ENCODE data around the gene SARS1. TPM values are rescaled to one million over a fixed set of nuclear protein-coding genes. Genes with fewer than 3 reads are reported as not detected.

SARS1 gene
- total RNA-seq, 1 donor from 2014 or later: 87.7 TPM

DNA sequence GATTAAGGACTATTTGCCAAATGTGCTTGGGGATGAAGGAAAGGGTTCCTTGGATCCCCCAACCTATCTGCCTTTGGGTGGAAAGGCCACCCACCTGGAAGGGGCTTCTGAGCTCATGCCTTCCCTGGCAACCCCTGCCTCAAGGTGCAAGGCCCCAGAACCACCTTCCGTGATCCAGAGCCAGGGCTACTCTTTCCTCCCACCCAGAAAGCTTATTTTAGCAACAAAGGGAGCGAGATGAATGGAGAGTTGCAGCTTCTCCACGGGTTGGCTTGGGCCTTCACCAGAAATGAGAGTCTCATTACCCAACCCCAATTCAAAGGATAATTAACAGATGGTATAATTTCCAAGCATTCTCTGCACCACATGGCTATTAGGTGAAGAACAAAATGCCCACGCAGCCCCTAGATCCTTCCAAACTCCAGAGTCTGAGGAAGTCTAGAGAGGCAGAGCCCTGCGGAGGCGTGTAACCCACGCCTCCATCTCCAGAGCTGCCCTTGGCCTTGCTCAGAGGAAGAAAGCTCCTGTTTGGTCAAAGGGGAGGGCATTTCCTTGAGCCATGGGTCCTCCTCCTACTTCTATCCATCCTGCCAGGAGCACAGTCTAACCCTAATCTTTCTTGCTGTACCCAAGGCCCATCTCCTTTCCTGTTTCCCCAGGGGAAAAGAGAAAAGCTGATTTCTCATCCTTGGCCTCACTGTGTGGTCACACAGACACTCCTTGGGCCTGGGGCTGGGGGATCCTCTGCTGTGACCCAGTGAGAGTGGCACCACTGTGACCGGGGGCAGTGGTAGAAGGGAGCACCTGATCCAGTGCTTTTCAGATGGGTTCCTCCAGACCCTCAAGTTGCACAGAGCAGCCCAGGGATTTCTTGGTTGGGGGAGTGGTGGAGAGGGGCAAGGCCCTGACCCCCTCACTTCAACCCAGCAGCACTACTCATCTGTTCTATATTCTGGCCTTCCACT is 34.0 kb downstream of the SARS1 start:
- Histone ChIP-seq H3K27ac (ENCODE audit: low read depth, low read length) (no peak overlapping the region), H3K4me3 (ENCODE audit: low read length in 3 of 3) (no peak overlapping the region), H3K9ac (ENCODE audit: low read depth in 1 of 3, low read length in 3 of 3) (no peak overlapping the region), H3K36me3 (ENCODE audit: control insufficient read depth in 3 of 3, insufficient read depth in 3 of 3, low read length in 3 of 3) (peaks cover 0 to 2% (median 0%) of the 10 kb centered on the region in 3 donors), H3K27me3 (ENCODE audit: control insufficient read depth in 3 of 3, insufficient read depth in 3 of 3, low read length in 3 of 3) (peaks cover 0 to 3% (median 0%) of the 10 kb centered on the region in 3 donors), H3K4me1 (ENCODE audit: control insufficient read depth in 3 of 3, insufficient read depth in 3 of 3, low read length in 3 of 3) (peaks cover 18 to 34% (median 19%) of the 10 kb centered on the region in 3 donors), H3K9me3 (ENCODE audit: control insufficient read depth in 3 of 3, low read length in 3 of 3) (no peaks in the 10 kb centered on the region)

DNA sequence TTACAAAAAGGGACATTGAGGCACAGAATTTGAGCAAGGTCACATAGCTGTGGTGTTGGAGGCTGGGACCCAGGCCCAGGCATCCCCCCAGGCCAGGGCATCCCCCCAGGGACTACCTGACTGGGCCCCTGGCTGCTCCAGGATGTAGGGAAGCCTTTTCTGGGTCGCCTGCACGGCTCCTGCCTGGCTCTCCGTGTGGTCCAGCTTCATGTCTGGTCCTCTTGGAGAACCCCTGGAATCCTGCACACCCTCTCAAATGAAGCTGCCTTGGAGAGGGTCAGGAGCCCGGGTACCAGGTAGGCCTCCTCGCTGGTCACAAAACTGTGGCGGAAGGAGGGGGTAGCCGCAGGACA is 34.7 kb downstream of the SARS1 start:
- no peak overlapping the region for H3K27ac ChIP-seq (ENCODE audit: low read depth, low read length)
- H3K36me3 ChIP-seq (ENCODE audit: control insufficient read depth in 3 of 3, insufficient read depth in 3 of 3, low read length in 3 of 3): peaks cover 0 to 2% (median 0%) of the 10 kb centered on the region in 3 donors
- no peaks in the 10 kb centered on the region for H3K9me3 ChIP-seq (ENCODE audit: control insufficient read depth in 3 of 3, low read length in 3 of 3)

DNA sequence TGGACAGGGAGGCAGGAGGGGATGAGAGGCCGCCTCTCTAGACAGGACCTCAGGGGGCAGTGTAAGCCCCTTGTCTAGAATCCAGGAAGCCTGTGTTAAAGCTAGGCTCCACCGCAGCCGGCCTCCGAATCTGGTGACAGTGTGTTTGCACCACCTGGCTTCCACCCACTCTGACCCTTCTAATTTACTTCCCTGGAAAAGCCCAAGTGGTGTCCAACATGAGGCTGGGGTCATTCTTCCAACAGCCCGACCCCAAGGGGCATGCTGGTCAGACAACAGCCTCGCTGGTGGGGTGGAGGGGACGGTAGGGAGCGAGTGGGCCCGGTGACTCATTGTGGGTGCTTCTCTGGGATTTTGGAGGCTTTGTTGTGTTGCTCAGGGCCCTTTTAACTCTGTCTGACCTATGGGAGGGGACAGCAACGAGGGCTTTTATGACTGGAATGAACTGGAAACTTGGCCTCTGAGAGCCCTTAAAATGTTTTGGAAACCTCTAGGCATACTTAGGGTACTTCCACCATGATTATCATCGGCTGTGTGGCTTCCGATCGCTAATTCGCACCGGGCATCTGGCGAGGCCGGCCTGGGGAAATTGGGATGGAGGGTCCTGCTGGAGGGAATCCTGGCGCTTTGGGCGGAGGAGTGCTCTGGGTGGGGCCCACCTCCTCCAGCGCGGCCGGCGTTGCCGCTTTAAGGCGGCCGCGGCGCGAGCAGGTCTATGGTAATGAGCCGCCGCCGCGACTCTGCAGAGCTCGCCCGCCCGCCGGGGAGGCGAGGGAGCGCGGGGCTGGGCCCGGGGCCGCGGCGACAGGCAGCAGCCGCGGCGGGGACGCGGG is 35.3 kb downstream of the SARS1 start, which contains the start of gene CELSR2:
TSS of gene CELSR2 (plus strand) at position 743 of the 833 bp plus-strand sequence. CDS start 541 bp downstream, outside the sequence.
- Histone ChIP-seq H3K27ac (ENCODE audit: low read depth, low read length) (no peak within 1 kb of the TSS), H3K36me3 (ENCODE audit: control insufficient read depth in 3 of 3, insufficient read depth in 3 of 3, low read length in 3 of 3) (peaks cover 0 to 2% (median 0%) of the 10 kb centered on the region in 3 donors), H3K9ac (ENCODE audit: low read depth in 1 of 3, low read length in 3 of 3) (peak within 1 kb of the TSS; percentile 4 to 69 (median 50)), H3K27me3 (ENCODE audit: control insufficient read depth in 3 of 3, insufficient read depth in 3 of 3, low read length in 3 of 3) (peaks cover 0 to 3% (median 0%) of the 10 kb centered on the region in 3 donors), H3K9me3 (ENCODE audit: control insufficient read depth in 3 of 3, low read length in 3 of 3) (no peaks in the 10 kb centered on the region), H3K4me1 (ENCODE audit: control insufficient read depth in 3 of 3, insufficient read depth in 3 of 3, low read length in 3 of 3) (peaks cover 24 to 44% (median 29%) of the 10 kb centered on the region in 3 donors), H3K4me3 (ENCODE audit: low read length in 3 of 3) (peak within 1 kb of the TSS; percentile 55 to 65 (median 57))

More for the DNA sequence above, 34.7 kb downstream of the SARS1 start:
- no peak overlapping the region for H3K4me3 ChIP-seq (ENCODE audit: low read length in 3 of 3)
- H3K9ac ChIP-seq (ENCODE audit: low read depth in 1 of 3, low read length in 3 of 3): no peak overlapping the region
- peaks cover 0 to 3% (median 0%) of the 10 kb centered on the region in 3 donors for H3K27me3 ChIP-seq (ENCODE audit: control insufficient read depth in 3 of 3, insufficient read depth in 3 of 3, low read length in 3 of 3)
- H3K4me1 ChIP-seq (ENCODE audit: control insufficient read depth in 3 of 3, insufficient read depth in 3 of 3, low read length in 3 of 3): peaks cover 20 to 39% (median 23%) of the 10 kb centered on the region in 3 donors

DNA sequence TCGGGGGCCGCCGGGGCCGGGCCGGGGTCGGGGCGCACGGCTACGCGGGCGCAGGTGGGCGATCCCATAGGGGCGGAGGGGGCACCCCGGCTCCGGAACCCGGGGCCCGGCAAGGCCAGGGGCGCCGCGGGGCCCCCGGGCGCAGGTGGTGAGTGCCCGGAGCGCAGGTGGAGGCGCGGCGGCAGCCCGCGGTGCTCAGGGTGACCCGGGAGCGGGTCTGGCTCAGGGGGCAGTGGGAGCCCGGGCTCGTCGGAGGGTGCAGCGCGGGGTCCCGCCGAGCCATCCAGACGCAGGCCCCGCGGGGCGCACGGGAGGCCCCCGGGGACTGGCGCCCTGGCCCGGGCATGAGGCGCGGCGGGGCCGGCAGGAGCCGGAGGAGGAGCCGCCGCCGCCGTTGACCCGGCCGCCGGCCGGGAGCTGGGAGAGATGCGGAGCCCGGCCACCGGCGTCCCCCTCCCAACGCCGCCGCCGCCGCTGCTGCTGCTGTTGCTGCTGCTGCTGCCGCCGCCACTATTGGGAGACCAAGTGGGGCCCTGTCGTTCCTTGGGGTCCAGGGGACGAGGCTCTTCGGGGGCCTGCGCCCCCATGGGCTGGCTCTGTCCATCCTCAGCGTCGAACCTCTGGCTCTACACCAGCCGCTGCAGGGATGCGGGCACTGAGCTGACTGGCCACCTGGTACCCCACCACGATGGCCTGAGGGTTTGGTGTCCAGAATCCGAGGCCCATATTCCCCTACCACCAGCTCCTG is 36.1 kb downstream of the SARS1 start:
- peak overlapping the region; percentile 4 to 68 (median 50) for H3K9ac ChIP-seq (ENCODE audit: low read depth in 1 of 3, low read length in 3 of 3)
- H3K9me3 ChIP-seq (ENCODE audit: control insufficient read depth in 3 of 3, low read length in 3 of 3): no peaks in the 10 kb centered on the region
- H3K4me3 ChIP-seq (ENCODE audit: low read length in 3 of 3): peak overlapping the region; percentile 48 to 65 (median 57)
- peaks cover 0 to 3% (median 0%) of the 10 kb centered on the region in 3 donors for H3K27me3 ChIP-seq (ENCODE audit: control insufficient read depth in 3 of 3, insufficient read depth in 3 of 3, low read length in 3 of 3)
- H3K4me1 ChIP-seq (ENCODE audit: control insufficient read depth in 3 of 3, insufficient read depth in 3 of 3, low read length in 3 of 3): peaks cover 25 to 44% (median 32%) of the 10 kb centered on the region in 3 donors
- H3K36me3 ChIP-seq (ENCODE audit: control insufficient read depth in 3 of 3, insufficient read depth in 3 of 3, low read length in 3 of 3): peaks cover 0 to 2% (median 0%) of the 10 kb centered on the region in 3 donors
- no peak overlapping the region for H3K27ac ChIP-seq (ENCODE audit: low read depth, low read length)

DNA sequence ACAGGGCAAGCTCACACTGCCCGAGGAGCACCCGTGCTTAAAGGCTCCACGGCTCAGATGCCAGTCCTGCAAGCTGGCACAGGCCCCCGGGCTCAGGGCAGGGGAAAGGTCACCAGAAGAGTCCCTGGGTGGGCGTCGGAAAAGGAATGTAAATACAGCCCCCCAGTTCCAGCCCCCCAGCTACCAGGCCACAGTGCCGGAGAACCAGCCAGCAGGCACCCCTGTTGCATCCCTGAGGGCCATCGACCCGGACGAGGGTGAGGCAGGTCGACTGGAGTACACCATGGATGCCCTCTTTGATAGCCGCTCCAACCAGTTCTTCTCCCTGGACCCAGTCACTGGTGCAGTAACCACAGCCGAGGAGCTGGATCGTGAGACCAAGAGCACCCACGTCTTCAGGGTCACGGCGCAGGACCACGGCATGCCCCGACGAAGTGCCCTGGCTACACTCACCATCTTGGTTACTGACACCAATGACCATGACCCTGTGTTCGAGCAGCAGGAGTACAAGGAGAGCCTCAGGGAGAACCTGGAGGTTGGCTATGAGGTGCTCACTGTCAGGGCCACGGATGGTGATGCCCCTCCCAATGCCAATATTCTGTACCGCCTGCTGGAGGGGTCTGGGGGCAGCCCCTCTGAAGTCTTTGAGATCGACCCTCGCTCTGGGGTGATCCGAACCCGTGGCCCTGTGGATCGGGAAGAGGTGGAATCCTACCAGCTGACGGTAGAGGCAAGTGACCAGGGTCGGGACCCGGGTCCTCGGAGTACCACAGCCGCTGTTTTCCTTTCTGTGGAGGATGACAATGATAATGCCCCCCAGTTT is 36.9 kb downstream of the SARS1 start:
- Histone ChIP-seq H3K27ac (ENCODE audit: low read depth, low read length) (no peak overlapping the region), H3K4me1 (ENCODE audit: control insufficient read depth in 3 of 3, insufficient read depth in 3 of 3, low read length in 3 of 3) (peaks cover 32 to 50% (median 39%) of the 10 kb centered on the region in 3 donors), H3K36me3 (ENCODE audit: control insufficient read depth in 3 of 3, insufficient read depth in 3 of 3, low read length in 3 of 3) (peaks cover 0 to 2% (median 0%) of the 10 kb centered on the region in 3 donors), H3K4me3 (ENCODE audit: low read length in 3 of 3) (peak overlapping the region; percentile 48 to 60 (median 57)), H3K27me3 (ENCODE audit: control insufficient read depth in 3 of 3, insufficient read depth in 3 of 3, low read length in 3 of 3) (peaks cover 0 to 3% (median 0%) of the 10 kb centered on the region in 3 donors), H3K9ac (ENCODE audit: low read depth in 1 of 3, low read length in 3 of 3) (peak overlapping the region; percentile 4 to 68 (median 50)), H3K9me3 (ENCODE audit: control insufficient read depth in 3 of 3, low read length in 3 of 3) (no peaks in the 10 kb centered on the region)

DNA sequence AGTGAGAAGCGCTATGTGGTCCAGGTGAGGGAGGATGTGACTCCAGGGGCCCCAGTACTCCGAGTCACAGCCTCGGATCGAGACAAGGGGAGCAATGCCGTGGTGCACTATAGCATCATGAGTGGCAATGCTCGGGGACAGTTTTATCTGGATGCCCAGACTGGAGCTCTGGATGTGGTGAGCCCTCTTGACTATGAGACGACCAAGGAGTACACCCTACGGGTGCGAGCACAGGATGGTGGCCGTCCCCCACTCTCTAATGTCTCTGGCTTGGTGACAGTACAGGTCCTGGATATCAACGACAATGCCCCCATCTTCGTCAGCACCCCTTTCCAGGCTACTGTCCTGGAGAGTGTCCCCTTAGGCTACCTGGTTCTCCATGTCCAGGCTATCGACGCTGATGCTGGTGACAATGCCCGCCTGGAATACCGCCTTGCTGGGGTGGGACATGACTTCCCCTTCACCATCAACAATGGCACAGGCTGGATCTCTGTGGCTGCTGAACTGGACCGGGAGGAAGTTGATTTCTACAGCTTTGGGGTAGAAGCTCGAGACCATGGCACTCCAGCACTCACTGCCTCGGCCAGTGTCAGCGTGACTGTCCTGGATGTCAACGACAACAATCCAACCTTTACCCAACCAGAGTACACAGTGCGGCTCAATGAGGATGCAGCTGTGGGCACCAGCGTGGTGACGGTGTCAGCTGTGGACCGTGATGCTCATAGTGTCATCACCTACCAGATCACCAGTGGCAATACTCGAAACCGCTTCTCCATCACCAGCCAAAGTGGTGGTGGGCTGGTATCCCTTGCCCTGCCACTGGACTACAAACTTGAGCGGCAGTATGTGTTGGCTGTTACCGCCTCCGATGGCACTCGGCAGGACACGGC is 37.8 kb downstream of the SARS1 start:
- H3K9me3 ChIP-seq (ENCODE audit: control insufficient read depth in 3 of 3, low read length in 3 of 3): no peaks in the 10 kb centered on the region
- no peak overlapping the region for H3K4me3 ChIP-seq (ENCODE audit: low read length in 3 of 3)
- no peak overlapping the region for H3K27ac ChIP-seq (ENCODE audit: low read depth, low read length)
- H3K4me1 ChIP-seq (ENCODE audit: control insufficient read depth in 3 of 3, insufficient read depth in 3 of 3, low read length in 3 of 3): peaks cover 32 to 57% (median 37%) of the 10 kb centered on the region in 3 donors
- peaks cover 0 to 2% (median 0%) of the 10 kb centered on the region in 3 donors for H3K36me3 ChIP-seq (ENCODE audit: control insufficient read depth in 3 of 3, insufficient read depth in 3 of 3, low read length in 3 of 3)
- peaks cover 0 to 3% (median 0%) of the 10 kb centered on the region in 3 donors for H3K27me3 ChIP-seq (ENCODE audit: control insufficient read depth in 3 of 3, insufficient read depth in 3 of 3, low read length in 3 of 3)
- no peak overlapping the region for H3K9ac ChIP-seq (ENCODE audit: low read depth in 1 of 3, low read length in 3 of 3)

DNA sequence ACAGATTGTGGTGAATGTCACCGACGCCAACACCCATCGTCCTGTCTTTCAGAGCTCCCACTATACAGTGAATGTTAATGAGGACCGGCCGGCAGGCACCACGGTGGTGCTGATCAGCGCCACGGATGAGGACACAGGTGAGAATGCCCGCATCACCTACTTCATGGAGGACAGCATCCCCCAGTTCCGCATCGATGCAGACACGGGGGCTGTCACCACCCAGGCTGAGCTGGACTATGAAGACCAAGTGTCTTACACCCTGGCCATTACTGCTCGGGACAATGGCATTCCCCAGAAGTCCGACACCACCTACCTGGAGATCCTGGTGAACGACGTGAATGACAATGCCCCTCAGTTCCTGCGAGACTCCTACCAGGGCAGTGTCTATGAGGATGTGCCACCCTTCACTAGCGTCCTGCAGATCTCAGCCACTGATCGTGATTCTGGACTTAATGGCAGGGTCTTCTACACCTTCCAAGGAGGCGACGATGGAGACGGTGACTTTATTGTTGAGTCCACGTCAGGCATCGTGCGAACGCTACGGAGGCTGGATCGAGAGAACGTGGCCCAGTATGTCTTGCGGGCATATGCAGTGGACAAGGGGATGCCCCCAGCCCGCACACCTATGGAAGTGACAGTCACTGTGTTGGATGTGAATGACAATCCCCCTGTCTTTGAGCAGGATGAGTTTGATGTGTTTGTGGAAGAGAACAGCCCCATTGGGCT is 38.6 kb downstream of the SARS1 start:
- Histone ChIP-seq H3K9ac (ENCODE audit: low read depth in 1 of 3, low read length in 3 of 3) (no peak overlapping the region), H3K36me3 (ENCODE audit: control insufficient read depth in 3 of 3, insufficient read depth in 3 of 3, low read length in 3 of 3) (peaks cover 0 to 2% (median 0%) of the 10 kb centered on the region in 3 donors), H3K4me1 (ENCODE audit: control insufficient read depth in 3 of 3, insufficient read depth in 3 of 3, low read length in 3 of 3) (peaks cover 32 to 57% (median 37%) of the 10 kb centered on the region in 3 donors), H3K27ac (ENCODE audit: low read depth, low read length) (no peak overlapping the region), H3K27me3 (ENCODE audit: control insufficient read depth in 3 of 3, insufficient read depth in 3 of 3, low read length in 3 of 3) (peaks cover 0 to 3% (median 0%) of the 10 kb centered on the region in 3 donors), H3K9me3 (ENCODE audit: control insufficient read depth in 3 of 3, low read length in 3 of 3) (no peaks in the 10 kb centered on the region), H3K4me3 (ENCODE audit: low read length in 3 of 3) (no peak overlapping the region)

Data from skeletal muscle tissue (tissue), 4 donors.